GM18873 (cell line): ENCODE data around the gene PKD2L2.
"Not testable (repeated sequence)": the region's sequence is repeated elsewhere in the genome, so short reads cannot be mapped to it uniquely, and the experiment has no call there.

Experiments used
- ATAC-seq: cut with Tn5 transposase; IDR thresholded peaks from one replicate; pipeline ENCODE4 v1.9.1; 2021; ENCODE audit warnings: mild to moderate bottlenecking, moderate library complexity, moderate number of reproducible peaks; ENCODE audit not compliant: unreplicated experiment, low FRiP score

Gene PKD2L2

DNA sequence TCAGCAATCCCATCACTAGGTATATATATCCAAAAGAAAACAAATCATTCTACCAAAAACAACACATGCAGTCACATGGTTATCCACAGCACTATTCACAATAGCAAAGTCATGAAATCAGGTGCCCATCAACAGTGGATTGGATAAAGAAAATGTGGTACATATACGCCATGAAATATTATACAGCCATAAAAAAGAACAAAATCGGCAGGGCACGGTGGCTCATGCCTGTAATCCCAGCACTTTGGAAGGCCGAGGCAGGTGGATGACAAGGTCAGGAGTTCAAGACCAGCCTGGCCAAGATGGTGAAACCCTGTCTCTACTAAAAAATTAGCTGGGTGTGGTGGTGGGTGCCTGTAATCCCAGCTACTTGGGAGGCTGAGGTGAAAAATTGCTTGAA is 55.0 kb downstream of the PKD2L2 start:
- not testable (repeated sequence) for ATAC-seq

GRCh38 chr5:137945825-137946224 is 56.6 kb downstream of the PKD2L2 start:
- no peak for ATAC-seq

DNA sequence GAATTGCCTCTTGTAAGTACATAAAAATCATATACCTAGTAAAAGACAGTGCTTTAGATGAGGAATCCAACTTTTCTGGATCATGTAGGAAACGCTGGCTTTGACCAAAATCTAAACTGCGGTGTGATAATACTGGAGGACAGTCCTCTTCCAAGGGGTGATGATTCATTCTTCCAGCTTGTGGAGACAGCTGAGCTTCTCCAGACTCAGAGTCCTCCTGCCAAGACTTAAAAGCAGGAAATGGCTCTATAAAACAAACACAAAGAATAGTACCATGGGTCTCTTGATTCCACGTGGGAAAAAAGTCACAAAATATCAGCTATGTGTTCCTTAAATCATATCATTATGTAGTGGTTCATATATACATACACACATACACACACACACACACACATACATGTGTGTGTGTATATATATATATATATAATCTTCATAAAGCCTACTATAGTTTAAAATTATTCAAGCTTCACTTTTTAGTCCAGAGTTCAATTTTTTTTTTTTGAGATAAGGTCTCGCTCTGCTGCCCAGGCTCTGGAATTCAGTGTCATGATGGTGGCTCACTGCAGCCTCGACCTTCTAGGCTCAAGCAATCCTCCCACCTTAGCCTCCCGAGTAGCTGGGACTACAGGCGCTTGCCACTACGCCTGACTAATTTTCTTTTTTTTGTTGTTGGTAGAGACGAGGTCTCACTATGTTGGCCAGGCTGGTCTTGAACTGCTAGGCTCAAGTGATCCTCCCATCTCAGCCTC is 65.0 kb downstream of the PKD2L2 start:
- no peak for ATAC-seq

DNA sequence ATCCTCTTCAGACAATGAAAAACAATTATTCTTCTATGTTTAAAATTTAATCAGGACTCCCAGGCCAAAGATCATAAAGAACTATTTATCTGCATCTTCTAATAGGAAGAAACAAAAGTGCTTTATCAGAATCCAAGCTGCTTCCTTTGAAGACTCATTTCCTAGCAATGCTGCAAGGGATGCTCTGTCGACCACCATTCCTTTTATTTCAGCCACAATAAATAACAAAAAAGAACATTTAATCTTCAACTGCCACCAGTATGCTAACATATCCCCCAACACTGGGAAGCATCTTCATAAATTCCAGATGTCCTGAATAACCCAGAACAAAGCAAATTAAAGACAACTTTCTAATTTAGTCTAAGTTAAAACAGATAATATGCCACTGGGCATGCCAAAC is 68.7 kb downstream of the PKD2L2 start:
- no peak for ATAC-seq

- no peak for ATAC-seq
Measured at GRCh38 chr5:137959488-137959887, 70.2 kb downstream of the PKD2L2 start.

DNA sequence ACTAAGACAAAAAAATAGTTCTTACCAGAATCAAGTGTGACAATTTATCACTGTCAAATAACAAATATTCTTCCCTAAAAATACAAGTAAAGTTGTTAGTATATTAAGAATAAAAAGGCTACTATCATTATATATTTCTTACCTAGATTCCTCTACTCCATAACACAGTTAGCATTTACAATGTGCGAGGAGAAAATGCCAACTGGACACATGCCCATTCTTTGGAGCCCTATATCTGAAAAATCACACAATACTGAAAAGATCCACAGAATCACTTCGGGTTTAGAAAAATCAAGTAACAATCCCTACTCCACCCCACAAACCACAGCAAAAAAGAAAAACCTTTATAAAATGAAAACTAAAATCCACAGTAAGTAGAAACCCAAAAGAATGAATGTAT is 70.9 kb downstream of the PKD2L2 start:
- ATAC-seq = no peak

- ATAC-seq = no peak
Measured at GRCh38 chr5:137960819-137961218, 71.6 kb downstream of the PKD2L2 start.

- ATAC-seq = not testable (repeated sequence)
Measured at GRCh38 chr5:137970384-137970783, 81.1 kb downstream of the PKD2L2 start.

DNA sequence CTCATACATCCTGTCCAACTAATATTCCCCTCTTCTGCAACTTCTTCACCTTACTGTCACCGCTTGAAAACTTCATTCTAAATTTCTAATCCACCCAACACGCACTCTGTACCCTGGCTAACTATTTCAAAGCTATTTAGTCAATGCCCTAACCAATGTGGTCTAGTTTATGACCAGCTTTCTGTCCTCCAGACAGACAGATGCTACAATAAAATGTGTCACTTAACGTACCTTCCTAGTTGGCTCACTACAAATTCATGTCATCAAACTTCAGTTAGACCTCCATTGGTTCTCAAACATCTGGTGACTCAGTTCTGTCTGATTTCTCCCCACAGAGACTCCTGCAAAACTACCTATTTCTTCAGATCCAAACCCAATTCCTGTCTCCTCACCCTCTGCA is 86.0 kb downstream of the PKD2L2 start:
- no peak for ATAC-seq

GRCh38 chr5:137989419-137989818 is 100.2 kb downstream of the PKD2L2 start:
- no peak for ATAC-seq
